CD4-positive, alpha-beta T cell treated with Interleukin-4 for 1 hour (primary cell): ENCODE measurements around the gene SUSD1.
"Not testable (repeated sequence)": the region's sequence is repeated elsewhere in the genome, so short reads cannot be mapped to it uniquely, and the experiment has no call there.

Source experiments
- DNase-seq, 2 donors: peaks; one replicate each; pipeline ENCODE4 v3.0.0-alpha.2; 2020 to 2022

The SUSD1 gene

DNA sequence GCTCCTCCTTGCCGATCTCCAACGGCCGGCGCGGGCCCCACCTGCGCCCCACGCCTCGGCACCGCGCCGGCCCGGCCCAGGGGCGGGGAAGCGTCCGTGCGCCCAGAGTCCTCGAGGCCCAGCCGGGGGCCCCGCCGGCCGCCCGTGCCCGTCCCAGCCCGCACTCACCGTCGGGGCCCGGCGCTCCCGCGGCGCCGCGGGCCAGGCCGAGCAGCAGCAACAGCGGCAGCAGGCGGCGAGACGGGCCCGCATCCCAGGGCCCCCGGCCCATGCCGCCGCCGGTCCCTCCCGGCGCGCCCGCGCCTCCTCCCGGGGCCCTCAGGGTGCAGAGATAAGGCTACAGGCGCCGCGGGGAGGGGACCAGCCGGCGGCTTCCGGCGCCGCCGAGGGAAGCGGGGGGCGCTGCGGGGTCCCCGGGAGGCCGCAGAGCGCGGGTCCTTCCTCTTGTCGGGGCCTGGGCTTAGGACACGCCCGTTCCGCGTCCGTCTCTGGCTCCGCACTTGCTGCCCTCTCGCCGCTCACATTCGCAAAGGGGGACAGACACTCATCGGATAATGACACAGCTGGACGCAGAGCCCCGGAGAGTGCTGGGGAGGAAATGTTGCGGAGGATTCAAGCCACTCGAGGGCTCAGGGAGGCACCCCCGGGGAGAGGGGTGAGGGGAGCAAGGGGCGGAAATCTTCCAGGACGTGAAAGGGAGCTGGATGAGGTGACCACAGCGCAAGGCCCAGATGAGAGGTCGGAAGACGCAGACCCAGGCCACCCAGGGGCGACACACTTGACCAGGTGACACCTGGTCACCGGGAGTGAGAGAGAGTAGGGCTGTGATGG lies at the start of gene SUSD1:
SUSD1 (minus strand) TSS at position 333 of the 831 bp plus-strand sequence; CDS start at position 271, 62 bp downstream.
- DNase-seq: peak; percentile 39 to 43

DNA sequence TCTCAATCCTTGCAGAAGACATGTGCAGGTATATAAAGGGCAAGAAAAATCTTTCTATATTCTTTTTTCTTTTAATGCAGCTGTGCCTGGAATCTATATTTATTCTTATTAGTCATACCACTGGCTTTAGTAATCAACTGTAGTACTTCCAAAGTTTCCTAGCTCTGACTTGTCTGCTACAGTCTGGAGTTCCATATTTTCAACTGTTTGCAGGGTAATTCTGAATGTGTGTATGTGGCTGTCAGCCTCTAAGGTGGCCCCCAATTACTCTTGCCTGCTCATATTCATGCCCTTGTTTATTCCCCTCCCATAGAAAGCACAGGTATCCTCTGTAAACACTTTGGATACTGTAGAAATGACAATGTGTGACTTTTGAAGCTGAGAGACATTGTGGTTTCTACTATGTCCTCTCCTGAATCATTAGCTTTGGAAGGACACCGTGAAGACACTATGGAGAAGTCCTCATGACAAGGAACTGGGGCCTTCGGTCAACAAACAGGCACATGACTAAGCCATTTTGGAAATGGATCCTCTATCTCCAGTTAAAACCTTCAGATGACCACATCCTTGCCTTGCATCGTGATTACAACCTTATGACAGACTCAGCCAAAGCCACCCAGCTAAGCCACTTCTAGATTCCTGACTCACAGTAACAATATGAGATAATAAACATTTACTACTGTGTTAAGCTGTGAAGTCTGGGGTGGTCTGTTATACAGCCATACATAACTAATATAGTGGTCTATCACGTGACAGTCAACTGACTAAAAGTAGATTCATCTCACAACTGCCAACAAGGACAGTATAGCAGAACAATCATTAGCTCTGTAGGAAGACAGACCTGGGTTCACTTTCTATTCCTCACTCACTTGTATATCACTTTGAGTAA lies 49.5 kb upstream of the SUSD1 start:
- no peak for DNase-seq

GRCh38 chr9:112218908-112219307 lies 43.8 kb upstream of the SUSD1 start:
- DNase-seq: peak in 1 of 2 donors; percentile 30

DNA sequence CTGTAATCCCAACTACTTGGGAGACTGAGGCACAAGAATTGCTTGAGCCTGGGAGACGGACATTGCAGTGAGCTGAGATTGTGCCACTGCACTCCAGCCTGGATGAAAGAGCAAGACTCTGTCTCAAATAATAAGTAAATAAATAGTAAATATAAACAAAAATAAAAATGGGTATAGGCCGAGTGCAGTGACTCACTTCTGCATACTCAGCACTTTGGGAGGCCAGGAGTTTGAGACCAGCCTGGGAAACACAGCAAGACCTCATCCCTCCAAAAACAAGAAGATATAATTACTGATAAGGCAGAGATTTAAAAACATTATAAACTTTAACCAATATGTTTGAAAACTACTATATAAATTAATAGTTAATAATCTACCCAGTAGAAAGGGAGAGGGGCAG lies 37.8 kb upstream of the SUSD1 start:
- no peak for DNase-seq

DNA sequence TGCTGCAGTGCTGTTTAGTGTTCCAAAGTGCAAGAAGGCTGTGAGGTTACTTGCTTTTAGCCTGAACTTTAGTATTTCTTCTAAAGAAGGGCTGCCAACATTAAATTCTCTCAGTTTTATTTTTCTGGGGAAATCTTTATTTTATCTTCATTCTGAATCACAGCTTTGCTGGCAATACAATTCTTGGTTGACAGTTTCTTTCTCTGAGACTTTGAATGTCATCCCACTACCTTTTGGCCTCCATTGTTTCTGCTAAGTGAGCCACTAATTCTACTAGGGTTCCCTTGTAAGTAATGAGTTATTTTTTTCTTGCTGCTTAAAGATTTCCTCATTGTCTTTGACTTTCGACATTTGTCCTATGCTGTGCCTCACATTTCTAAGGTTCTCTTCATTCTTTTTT lies 32.4 kb upstream of the SUSD1 start:
- DNase-seq: no peak

GRCh38 chr9:112203536-112203935 lies 28.4 kb upstream of the SUSD1 start:
- DNase-seq: no peak

GRCh38 chr9:112200711-112201110 lies 25.6 kb upstream of the SUSD1 start:
- no peak for DNase-seq

DNA sequence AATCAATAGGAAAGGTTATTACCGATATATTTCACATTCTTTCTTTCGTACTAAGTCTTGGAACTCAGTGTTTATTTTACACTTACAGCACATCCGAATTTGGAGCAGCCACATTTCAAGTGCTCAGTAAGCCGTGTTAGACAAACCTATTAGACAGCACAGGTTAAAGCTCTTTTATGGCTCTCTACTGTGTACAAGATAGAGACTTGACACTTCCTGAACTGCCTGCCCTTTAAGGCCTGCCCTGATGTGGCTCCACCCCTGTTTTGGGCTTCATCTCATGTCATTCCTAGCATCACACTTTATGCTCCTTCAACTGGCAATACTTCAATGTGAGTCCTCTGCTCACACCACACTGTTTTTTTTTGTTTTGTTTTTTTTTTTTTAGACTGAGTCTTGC lies 23.5 kb upstream of the SUSD1 start:
- no peak for DNase-seq

GRCh38 chr9:112194969-112195431 lies 19.9 kb upstream of the SUSD1 start:
- DNase-seq: no peak

GRCh38 chr9:112193572-112194288 lies 18.6 kb upstream of the SUSD1 start:
- no peak for DNase-seq

- DNase-seq: not testable (repeated sequence)
These were observed 15.2 kb upstream of the SUSD1 start for GRCh38 chr9:112190320-112190719.

GRCh38 chr9:112188884-112189283 lies 13.8 kb upstream of the SUSD1 start:
- DNase-seq: no peak

DNA sequence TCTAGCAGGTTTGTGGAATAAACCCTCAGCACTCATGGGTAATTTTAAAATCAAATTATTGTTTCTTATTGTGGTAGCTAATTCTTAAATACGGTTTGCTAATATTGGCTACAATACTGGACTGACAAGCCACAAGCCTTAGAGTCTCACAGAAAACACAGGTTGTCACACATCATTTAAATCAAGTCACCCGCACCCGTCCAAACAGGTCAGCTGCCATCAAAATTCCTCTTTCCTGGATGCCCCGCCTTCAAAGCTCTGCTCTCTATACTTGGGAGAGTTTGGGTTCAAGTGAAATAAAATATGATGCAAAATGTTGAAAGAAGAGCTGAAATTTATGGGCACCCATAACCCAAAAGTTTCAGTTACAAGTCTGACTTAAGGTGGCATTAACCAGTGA lies 12.3 kb upstream of the SUSD1 start:
- no peak for DNase-seq

GRCh38 chr9:112186695-112187094 lies 11.6 kb upstream of the SUSD1 start:
- DNase-seq: no peak

DNA sequence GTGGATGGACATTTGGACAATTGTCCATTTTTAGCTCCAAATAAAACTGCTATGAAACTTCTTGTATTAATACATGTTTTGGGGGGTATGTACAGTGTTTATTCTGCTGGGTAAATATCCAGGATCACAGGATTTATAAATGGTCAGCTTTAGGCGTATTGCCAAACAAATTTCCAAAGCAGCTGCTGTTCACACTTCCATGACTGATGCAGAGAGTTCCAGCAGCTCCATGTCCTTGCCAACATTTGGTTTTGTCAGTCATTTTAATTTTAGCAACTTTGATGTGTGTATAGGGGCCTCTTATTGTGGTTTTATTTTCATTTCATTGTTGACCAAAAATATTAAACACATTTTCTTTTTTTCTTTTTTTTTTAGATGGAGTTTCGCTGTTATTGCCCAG lies 9.8 kb upstream of the SUSD1 start:
- no peak for DNase-seq

GRCh38 chr9:112184221-112184620 lies 9.1 kb upstream of the SUSD1 start:
- DNase-seq: no peak

- DNase-seq: peak; percentile 47 to 72
These were observed 5.3 kb upstream of the SUSD1 start for GRCh38 chr9:112180387-112180881.

- no peak for DNase-seq
These were observed 4.7 kb upstream of the SUSD1 start for GRCh38 chr9:112179816-112180215.

GRCh38 chr9:112176524-112176923 lies 1.4 kb upstream of the SUSD1 start:
- peak; percentile 35 to 55 for DNase-seq

DNA sequence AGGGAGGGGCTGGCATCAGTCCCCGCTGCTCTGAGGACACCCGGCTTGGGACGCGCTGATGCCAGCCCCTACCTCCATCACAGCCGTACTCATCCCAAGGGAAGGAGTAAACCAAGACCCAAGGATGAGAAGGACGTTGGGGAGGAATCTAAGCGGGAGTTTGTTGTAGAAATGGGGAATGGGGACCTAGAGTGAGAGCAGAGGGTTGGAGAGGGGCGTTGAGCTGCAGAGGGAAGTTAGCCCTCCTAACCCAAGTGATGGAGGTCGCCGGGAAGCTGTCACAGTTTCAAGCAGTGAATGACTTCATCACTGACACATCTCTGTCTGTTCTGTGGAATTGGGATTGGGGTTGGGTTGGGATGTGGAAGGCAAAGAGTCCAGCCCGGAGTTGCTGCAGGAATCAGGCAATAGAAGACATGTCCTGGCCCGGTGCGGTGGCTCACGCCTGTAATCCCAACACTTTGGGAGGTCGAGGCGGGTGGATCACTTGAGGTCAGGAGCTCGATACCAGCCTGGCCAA lies 759 bp upstream of the SUSD1 start:
- DNase-seq: no peak

GRCh38 chr9:112174222-112174964 lies 704 bp downstream of the SUSD1 start:
- peak; percentile 81 to 82 for DNase-seq
